Stromal cell of bone marrow (primary cell): ENCODE measurements around the gene GMDS.

ENCODE experiments used
- DNase-seq: peaks from one replicate; pipeline ENCODE4 v3.0.0-alpha.2; 2012; ENCODE audit warnings: low read depth

Gene GMDS

GRCh38 chr6:1624058-1624850, 621.2 kb downstream of the GMDS start:
- no peak for DNase-seq

GRCh38 chr6:1623769-1624057, 621.7 kb downstream of the GMDS start:
- DNase-seq: no peak

- no peak for DNase-seq
Measured at GRCh38 chr6:1622851-1623768, 622.3 kb downstream of the GMDS start.

GRCh38 chr6:1622220-1622850, 623.1 kb downstream of the GMDS start:
- no peak for DNase-seq

- DNase-seq: no peak
Measured at GRCh38 chr6:1621070-1621701, 624.2 kb downstream of the GMDS start.

GRCh38 chr6:1620504-1621069, 624.8 kb downstream of the GMDS start:
- DNase-seq: no peak

GRCh38 chr6:1619673-1620503, 625.5 kb downstream of the GMDS start:
- DNase-seq: no peak

GRCh38 chr6:1619098-1619672, 626.2 kb downstream of the GMDS start:
- DNase-seq: no peak

- no peak for DNase-seq
Measured at GRCh38 chr6:1618311-1619097, 626.9 kb downstream of the GMDS start.

- DNase-seq: no peak
Measured at GRCh38 chr6:1617466-1618310, 627.7 kb downstream of the GMDS start.

- DNase-seq: no peak
Measured at GRCh38 chr6:1616701-1617463, 628.5 kb downstream of the GMDS start.

- no peak for DNase-seq
Measured at GRCh38 chr6:1615853-1616420, 629.5 kb downstream of the GMDS start.

- DNase-seq: no peak
Measured at GRCh38 chr6:1615151-1615852, 630.1 kb downstream of the GMDS start.

- no peak for DNase-seq
Measured at GRCh38 chr6:1614448-1615150, 630.8 kb downstream of the GMDS start.

GRCh38 chr6:1613688-1614447, 631.5 kb downstream of the GMDS start:
- no peak for DNase-seq

- DNase-seq: no peak
Measured at GRCh38 chr6:1613346-1613687, 632.1 kb downstream of the GMDS start.
